HG03432 (cell line): ENCODE data around the gene CYREN.
A peak's percentile ranks its signal among the peaks of the same experiment; 100 is the strongest.
"Not testable (repeated sequence)": the region's sequence is repeated elsewhere in the genome, so short reads cannot be mapped to it uniquely, and the experiment has no call there.

Experiments
- ATAC-seq: cut with Tn5 transposase; IDR thresholded peaks from one replicate; pipeline ENCODE4 v1.9.1; 2021; ENCODE audit warnings: mild to moderate bottlenecking, moderate library complexity; ENCODE audit not compliant: unreplicated experiment

The CYREN gene

DNA sequence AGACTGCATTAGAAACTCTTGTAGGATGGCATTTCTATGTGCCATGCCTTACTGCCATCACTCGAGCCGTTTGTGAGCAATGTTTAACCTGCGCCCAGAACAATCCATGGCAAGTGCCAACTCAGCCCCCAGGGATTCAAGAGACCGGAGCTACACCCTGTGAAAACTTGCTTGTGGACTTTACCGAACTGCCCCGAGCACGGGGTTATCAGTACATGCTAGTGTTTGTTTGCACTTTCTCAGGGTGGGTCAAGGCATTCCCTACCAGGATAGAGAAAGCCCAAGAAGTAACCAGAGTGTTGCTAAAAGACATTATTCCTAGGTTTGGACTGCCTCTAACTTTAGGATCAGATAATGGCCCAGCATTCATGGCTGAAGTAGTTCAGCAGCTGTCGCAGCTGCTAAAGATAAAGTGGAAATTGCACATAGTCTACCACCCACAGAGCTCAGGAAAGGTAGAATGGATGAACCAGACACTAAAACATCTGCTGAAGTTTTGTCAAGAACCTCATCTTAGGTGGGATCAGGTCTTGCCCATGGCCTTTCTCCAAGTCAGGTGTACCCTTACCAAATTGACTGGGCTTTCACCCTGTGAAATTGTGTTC, 8.9 kb upstream of the CYREN start:
- ATAC-seq, result no peak

DNA sequence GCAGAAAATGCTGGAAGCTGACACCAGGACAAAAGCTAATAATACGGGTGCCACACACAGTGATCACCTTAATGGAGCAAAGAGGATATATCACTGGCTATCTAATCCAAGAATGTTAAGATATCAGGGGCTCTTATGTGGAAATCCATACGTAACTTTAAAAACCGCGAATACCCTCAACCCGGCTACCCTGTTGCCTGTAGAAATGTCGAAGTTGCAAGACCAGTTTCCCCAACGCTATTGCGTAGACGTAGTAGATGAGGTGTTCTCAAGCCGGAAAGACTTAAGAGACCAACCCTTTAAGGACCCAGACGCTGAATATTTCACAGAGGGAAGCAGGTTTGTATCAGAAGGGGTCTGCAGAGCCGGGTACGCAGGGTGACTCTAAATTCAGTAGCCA, 7.9 kb upstream of the CYREN start:
- no peak for ATAC-seq

DNA sequence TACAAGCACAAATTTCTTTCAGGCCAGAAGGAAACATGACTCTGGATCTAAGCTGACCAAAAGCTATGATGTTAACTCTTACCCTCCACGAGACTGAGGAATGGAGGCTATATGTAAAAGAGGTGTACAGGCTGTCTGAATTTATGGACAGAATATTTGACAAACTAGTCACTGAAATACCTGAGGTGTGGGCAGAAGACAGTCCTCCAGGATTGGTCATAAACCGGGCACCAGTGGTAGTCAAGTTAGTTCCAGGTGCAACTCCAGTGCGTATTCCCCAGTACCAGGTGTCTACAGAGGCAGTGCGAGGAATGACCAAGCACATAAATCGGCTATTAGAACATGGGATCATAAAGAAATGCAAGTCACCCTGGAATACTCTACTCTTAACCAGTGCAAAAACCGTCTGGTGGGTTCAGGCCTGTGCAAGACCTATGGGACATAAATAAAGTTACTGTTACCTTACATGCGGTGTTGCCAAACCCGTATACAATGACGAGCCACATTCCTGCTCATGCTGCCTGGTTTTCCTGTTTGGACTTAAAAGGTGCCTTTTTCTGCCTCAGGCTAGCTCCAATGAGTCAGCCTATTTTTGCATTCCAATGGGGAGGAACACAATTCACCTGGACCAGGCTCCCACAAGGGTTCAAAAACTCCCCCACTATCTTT, 6.7 kb upstream of the CYREN start:
- no peak for ATAC-seq

DNA sequence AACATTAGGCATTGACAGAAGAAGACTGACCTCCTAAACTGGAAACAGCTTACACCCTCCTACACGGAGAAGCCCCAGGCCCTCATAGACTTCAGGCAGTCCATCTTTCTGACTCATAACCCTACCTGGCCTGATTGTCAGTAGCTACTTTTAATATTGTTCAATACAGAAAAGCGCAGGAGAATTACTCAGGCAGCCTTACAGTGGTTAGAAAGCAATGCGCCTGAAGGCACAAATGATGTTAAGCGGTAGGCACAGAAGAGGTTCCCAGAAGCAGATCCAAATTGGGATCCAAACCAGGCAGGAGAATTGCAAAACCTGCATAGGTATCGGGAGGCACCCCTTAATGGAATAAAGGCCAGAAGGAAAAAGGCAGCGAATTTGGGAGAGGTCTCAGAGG, 5.4 kb upstream of the CYREN start:
- ATAC-seq, result no peak

DNA sequence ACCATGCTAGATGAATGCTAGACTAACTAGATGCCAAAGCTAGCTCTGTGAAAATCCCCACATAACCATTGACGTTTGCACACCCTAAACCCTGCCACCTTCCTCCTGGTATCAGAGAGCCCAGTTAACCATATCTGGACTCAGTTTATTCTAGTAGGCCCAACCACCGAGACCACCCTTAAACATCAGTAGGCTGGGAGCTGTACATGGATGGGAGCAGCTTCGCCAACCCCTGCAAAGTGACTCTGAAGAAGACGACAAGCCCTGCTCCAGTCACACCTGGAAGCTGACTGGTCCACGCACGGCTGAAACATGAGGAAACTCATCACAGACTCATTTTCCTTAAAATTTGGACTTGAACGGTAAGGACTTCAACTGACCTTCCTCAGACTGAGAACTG, 4.4 kb upstream of the CYREN start:
- no peak for ATAC-seq

DNA sequence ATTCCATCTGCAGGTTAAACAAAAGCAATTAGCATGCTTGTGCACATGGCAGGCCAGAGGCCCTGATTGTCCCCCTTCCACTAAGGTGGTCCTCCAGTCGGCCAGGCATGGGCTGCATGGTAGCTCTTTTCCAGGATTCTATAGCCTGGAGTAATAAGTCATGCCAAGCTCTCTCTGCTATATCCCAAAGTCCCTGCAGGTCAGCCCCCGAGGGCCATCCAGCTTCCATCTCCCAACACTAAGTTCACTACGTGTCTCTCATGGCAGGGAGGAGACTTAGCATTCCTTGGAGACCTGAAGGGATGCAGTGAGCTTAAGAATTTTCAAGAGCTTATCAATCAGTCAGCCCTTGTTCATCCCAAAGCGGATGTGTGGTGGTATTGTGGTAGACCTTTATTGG, 3.4 kb upstream of the CYREN start:
- not testable (repeated sequence) for ATAC-seq

DNA sequence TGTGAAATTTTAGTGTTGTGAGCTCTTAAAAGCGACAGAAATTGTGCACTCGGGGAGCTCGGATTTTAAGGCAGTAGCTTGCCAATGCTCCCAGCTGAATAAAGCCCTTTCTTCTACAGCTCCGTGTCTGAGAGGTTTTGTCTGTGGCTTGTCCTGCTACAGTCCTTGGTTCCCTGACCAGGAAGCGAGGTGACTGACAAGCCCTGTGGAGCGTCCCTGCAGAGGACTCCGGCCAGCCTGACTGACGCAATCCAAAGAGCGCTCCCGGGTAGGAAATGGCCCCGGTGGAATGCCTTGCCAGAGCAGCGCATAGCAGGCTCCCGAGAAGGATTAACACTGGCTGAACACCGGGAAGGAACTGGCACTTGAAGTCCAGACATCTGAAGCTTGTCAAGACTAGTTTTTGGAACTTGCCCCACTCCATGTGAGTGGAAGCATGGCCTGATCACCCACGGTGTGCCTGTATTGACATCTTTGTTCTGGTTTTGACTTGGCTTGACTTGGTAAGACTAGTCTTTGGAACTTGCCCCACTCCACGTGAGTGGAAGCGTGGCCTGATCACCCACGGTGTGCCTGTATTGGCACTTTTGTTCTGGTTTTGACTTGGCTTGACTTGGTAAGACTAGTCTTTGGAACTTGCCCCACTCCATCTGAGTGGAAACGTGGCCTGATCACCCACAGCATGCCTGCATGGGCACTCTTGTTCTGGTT, 1.2 kb upstream of the CYREN start:
- peak; percentile 11 for ATAC-seq

DNA sequence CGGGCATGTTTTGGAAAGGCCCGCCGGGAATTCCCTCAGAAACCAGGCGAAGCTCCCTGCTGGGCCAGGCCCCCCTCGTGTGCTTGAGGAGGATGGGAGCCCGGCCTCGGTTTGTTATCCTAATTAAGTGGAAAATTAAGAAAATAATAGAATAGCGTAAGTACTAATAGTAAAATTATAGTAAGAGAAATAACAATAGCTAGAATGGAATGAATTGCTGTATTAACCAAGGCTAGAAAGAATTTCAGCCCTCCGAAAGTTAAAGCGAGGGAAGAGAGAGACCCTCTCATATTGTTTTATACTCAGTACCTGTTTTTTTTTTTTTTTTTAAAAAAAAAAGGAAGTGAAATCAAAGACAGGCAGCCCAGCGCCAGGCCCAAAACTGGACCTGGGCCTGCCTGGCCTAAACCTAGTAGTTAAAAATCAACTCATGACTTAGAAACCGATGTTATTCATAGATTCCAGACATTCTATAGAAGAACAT, 533 bp upstream of the CYREN start:
- ATAC-seq, result peak; percentile 39

DNA sequence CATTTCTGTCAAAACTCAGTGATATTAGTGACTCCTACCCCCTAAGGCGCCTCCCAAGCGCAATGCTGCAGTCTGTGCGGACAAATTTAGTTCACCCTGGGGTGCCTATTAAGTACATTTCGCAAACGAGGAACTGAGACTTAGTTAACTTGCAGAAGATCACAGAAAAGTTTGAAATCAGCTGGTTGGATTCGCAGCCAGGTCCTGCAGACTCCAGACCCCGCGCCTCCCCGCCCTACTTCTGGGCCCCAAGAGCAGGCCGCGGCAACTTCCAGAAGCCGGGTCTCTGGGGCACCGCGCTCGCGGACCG, 588 bp downstream of the CYREN start:
- ATAC-seq, result no peak

DNA sequence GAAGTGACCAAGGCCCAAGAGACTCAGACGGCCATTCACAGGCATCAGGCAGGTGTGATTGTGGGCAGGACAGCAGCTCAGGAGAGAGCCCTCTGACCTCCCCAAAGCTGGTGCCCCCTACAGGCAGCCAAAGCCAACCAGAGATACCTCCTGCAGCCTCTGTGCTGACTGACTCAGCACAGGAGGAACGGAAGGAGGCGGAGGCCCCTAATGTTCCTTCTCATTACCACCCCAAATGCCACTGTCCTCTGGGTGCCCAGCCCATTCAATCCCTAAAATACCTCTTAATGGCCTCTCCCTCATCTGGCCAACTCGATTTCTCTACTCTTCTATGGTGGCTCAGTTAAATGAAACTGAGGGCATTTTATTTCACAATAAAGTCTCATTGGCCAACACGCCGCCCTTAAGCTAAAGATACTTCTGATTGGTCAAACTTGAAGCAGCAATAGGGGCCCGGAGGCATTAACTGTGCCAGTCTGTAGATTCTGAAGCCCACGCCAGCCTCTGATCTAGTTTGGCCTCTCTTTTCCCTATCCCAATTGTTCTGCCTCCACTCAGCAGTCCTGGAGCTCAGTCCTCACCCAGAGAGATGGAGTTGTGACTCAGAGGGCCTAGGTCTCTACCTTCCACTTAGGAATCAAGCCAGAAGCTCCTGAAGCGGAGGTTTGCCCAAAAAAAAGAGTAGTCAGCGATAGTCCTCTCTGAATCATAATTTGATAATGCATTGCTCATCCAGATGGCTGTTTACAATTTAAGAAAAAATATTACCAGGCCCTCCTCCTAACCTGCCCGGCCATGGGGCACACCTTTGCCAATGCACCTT, 1.2 kb downstream of the CYREN start:
- ATAC-seq, result peak; percentile 39

DNA sequence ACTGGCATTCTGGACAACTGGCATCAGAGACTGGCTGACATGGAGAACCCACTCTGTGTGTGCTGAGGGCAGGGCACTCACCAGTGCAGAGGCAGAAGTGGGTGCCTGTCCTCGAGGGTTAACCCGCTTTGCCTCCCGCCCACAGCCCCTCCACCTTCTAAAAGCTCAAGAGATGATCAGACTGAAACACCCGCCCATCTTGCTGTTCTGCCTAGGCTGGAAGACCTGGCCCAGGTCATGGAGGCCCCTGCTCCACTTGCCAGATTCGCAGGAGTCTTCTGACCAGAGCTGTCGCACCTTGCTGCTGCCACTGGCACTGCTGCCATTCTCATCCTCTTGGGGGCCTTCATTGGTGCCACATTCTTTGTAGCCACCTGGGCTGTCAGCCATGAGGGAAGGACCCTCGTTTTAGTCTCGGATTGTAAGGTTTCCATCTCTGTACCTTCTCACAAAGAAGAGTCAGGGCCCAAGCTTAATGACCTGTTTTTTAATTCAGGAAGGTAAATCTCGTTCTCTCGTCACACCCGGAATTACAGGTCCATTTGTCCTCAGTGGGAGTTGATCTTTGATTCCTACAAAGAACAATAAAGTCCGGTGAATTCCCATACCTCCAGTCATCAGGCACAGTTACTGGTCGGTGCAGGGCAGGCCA, 1.9 kb downstream of the CYREN start:
- no peak for ATAC-seq

DNA sequence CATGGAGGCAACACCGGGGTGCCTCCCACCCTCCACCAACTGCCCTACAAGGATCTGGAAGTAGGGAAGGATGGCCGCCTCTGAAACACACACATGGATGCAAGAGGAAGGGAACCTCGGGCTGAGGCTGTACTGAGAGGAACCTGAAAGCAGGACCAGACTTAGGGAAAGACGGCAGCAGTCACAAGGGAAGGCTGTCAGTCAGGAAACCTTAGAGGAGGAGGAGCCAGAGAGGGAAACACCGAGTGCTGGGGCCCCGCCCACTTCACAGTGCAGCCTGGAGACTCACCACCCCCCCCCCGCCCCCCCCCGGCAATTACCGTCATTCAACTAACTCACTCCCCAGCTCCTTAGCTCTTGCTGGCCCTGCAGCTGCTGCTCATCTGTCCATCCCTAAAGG, 2.5 kb downstream of the CYREN start:
- no peak for ATAC-seq

DNA sequence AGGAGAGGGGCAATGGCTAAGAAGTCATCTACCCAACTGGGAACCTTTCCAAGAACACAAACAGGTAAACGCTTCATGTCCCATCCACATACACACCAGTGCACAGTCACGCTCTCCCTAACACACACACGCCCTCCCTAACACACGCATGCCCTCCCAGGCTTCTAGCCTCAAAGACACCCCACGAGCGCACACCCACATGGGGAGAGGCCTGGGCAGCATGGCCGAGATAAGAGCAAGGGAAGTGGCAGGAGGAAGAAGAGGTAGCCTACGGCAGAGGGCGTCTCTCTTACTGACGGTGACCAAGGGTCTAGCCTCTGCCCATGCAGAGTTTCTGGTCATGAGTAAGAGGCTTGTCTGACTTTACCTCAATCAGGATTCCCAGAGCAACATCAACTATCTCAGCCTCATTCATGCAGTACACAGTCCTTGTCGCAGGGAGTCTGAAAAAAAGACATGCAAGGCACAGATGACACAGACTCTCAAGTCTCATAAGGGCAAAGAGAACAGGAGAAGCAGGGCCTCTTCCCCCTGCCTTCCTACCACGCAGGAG, 3.1 kb downstream of the CYREN start:
- ATAC-seq, result no peak

DNA sequence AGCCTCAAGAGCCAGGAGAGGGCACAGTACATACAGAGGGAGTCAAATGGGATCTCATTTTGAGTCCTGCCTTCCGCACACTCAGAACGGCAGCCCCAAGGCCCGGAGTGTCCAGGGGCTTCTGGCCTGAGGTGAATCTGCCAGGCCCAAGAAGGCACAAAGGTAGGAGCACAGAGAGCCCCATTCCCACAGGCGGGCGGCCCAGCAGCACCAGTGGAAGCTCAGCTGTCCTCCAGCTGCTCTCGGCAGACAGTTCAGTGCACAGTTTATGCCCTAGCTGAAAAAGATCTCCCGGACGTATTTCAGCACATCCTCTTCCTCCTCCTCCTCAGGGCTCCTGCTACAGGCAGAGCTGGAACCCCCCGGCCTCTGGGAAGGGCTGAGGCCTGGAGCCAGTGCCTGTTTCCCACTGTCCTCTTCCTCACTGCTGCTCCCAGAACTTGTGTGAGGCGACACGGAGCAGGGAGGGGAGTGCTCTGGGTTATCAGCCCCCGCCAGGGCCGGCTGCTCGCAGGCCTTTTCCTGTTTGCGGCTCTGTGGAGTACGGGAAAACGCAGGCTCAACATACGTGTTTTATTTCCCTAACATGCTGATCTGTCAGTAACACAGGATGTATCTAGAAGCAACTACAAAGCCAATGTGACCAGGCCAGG, 4.0 kb downstream of the CYREN start:
- no peak for ATAC-seq

DNA sequence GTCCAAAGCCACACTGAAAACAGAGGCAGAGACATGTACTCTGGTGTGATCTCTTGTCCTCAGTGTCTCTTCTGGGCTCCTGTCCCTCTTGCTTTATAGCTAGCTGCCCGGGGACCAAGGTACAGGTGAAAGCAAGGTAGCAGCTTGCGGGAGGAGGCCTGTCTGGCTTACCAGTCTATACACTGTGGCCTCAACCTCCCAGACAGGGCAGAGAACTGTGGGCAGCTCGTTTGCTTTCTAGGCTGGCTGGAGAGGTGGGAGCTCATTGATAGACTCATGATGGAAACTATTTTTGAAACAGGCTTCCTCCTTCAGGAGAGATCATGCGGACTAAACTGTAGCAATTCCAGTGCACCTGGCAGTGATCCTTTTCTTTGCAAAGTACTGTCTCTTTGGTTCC, 4.6 kb downstream of the CYREN start:
- ATAC-seq, result no peak

DNA sequence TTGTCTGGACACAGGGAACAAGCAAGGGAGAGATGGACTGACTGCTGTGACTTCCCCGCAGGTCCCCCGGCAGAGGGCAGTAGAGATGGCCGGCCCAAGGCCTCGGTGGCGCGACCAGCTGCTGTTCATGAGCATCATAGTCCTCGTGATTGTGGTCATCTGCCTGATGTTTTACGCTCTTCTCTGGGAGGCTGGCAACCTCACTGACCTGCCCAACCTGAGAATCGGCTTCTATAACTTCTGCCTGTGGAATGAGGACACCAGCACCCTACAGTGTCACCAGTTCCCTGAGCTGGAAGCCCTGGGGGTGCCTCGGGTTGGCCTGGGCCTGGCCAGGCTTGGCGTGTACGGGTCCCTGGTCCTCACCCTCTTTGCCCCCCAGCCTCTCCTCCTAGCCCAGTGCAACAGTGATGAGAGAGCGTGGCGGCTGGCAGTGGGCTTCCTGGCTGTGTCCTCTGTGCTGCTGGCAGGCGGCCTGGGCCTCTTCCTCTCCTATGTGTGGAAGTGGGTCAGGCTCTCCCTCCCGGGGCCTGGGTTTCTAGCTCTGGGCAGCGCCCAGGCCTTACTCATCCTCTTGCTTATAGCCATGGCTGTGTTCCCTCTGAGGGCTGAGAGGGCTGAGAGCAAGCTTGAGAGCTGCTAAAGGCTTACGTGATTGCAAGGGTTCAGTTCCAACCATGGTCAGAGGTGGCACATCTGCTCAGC, 6.0 kb downstream of the CYREN start:
- no peak for ATAC-seq

DNA sequence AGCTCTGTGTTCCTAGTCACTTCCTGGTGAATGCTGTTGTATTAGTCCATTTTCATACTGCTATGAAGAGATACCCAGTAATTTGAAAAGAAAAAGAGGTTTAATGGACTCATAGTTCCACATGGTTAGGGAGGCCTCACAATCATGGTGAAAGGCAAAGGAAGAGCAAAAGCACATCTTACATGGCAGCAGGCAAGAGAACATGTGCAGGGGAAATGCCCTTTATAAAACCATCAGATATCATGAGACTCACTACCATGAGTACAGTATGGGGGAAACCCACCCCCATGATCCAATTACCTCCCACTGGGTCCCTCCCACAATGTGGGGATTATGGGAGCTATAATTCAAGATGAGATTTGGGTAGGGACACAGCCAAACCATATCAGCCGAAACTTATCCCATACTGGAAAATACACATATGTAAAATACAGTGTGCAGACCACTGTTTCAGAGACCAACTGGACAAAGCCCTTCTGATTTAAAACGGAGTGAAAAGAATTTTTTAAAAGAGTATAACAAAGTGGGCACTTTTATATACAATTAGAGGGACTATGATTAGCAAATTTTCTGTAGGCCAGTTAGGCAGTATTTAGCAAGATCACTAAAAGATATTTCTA, 8.0 kb downstream of the CYREN start:
- ATAC-seq, result no peak

DNA sequence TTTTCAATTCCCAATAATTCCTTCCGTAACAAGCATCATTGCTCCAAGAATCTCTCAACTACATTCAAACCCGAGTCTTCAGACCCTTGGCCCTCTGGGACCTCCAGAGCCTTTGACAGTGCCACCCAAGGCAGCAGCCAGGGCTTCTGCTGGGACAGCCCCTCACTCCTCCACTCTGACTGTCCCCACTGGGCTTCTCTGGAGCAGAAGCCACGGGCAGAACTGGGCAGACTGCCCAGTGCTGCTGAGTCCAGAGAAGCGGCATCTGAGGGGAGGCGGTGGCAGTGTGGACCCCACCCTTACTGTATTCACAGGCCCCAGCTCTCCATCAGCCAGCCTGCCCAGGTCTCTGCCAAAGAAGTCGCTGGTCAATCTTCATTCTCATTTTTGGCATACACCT, 8.8 kb downstream of the CYREN start:
- no peak for ATAC-seq
